Measurements from ENCODE around the gene NABP2. TPM values are rescaled to one million over a fixed set of nuclear protein-coding genes. Genes with fewer than 3 reads are reported as not detected.

Gene NABP2
- polyA plus RNA-seq, 1 donor from 2014 or later = 54.3 TPM

- Histone ChIP-seq H3K4me3 (ENCODE audit: low read length) (peak overlapping the region; percentile 97), H3K4me2 (ENCODE audit: low read length) (peak overlapping the region; percentile 95), H2AFZ (ENCODE audit: low read depth, low read length) (peak overlapping the region; percentile 66), H3K9ac (ENCODE audit: low read length) (peak overlapping the region; percentile 99), H3K79me2 (replicated peaks; ENCODE audit: insufficient read depth, low read length) (peaks cover 35% of the 10 kb centered on the region), H4K20me1 (ENCODE audit: insufficient read depth) (no peaks in the 10 kb centered on the region), H3K9me3 (ENCODE audit: low read length) (no peaks in the 10 kb centered on the region), H3K9me2 (ENCODE audit: insufficient read depth, low read length) (no peaks in the 10 kb centered on the region), H3K36me3 (ENCODE audit: insufficient read depth, low read length) (peaks cover 10% of the 10 kb centered on the region), H3K27ac (ENCODE audit: low read length) (peak overlapping the region; percentile 97), H3F3A (ENCODE audit: insufficient read depth, low read length, poor library complexity, severe bottlenecking) (peaks cover 7% of the 10 kb centered on the region), H3K27me3 (ENCODE audit: insufficient read depth, low read depth, low read length) (no peaks in the 10 kb centered on the region)
- TF ChIP-seq RAD21 (conservative IDR thresholded peaks at IDR 0.05) = no peak
- TF ChIP-seq CTCF (IDR thresholded peaks at IDR 0.05; ENCODE audit: poor library complexity, severe bottlenecking) = no peak
- no peak for TF ChIP-seq POLR2AphosphoS5 (IDR thresholded peaks at IDR 0.05)
- TF ChIP-seq, protein P1, sequence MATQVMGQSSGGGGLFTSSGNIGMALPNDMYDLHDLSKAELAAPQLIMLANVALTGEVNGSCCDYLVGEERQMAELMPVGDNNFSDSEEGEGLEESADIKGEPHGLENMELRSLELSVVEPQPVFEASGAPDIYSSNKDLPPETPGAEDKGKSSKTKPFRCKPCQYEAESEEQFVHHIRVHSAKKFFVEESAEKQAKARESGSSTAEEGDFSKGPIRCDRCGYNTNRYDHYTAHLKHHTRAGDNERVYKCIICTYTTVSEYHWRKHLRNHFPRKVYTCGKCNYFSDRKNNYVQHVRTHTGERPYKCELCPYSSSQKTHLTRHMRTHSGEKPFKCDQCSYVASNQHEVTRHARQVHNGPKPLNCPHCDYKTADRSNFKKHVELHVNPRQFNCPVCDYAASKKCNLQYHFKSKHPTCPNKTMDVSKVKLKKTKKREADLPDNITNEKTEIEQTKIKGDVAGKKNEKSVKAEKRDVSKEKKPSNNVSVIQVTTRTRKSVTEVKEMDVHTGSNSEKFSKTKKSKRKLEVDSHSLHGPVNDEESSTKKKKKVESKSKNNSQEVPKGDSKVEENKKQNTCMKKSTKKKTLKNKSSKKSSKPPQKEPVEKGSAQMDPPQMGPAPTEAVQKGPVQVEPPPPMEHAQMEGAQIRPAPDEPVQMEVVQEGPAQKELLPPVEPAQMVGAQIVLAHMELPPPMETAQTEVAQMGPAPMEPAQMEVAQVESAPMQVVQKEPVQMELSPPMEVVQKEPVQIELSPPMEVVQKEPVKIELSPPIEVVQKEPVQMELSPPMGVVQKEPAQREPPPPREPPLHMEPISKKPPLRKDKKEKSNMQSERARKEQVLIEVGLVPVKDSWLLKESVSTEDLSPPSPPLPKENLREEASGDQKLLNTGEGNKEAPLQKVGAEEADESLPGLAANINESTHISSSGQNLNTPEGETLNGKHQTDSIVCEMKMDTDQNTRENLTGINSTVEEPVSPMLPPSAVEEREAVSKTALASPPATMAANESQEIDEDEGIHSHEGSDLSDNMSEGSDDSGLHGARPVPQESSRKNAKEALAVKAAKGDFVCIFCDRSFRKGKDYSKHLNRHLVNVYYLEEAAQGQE (IDR thresholded peaks at IDR 0.05; ENCODE audit: borderline replicate concordance) = no peak
- TF ChIP-seq MXI1 (conservative IDR thresholded peaks at IDR 0.05; ENCODE audit: poor library complexity, severe bottlenecking) = no peak
- no peak for TF ChIP-seq TAF1 (IDR thresholded peaks at IDR 0.05; ENCODE audit: low read depth)
- no peak for TF ChIP-seq EZH2 (IDR thresholded peaks at IDR 0.05; ENCODE audit: borderline replicate concordance, insufficient read depth, low read length, poor library complexity, severe bottlenecking)
- TF ChIP-seq SMC3 (conservative IDR thresholded peaks at IDR 0.05; ENCODE audit: poor library complexity) = no peak
- no peak for TF ChIP-seq EP300 (conservative IDR thresholded peaks at IDR 0.05; ENCODE audit: poor library complexity, severe bottlenecking)
These were observed 35.4 kb upstream of the NABP2 start for GRCh38 chr12:56188778-56189098.

- TF ChIP-seq MXI1 (conservative IDR thresholded peaks at IDR 0.05; ENCODE audit: poor library complexity, severe bottlenecking) (peak; percentile 23), TAF1 (IDR thresholded peaks at IDR 0.05; ENCODE audit: low read depth) (peak; percentile 49), EP300 (conservative IDR thresholded peaks at IDR 0.05; ENCODE audit: poor library complexity, severe bottlenecking) (no peak), EZH2 (IDR thresholded peaks at IDR 0.05; ENCODE audit: borderline replicate concordance, insufficient read depth, low read length, poor library complexity, severe bottlenecking) (no peak), POLR2AphosphoS5 (IDR thresholded peaks at IDR 0.05) (peak; percentile 90), RAD21 (conservative IDR thresholded peaks at IDR 0.05) (peak; percentile 42), SMC3 (conservative IDR thresholded peaks at IDR 0.05; ENCODE audit: poor library complexity) (peak; percentile 50), CTCF (IDR thresholded peaks at IDR 0.05; ENCODE audit: poor library complexity, severe bottlenecking) (peak; percentile 77)
- TF ChIP-seq, protein P1 (IDR thresholded peaks at IDR 0.05; ENCODE audit: borderline replicate concordance) = peak; percentile 74
- Histone ChIP-seq H3K27ac (ENCODE audit: low read length) (peak within 1 kb of the TSS; percentile 97), H3K9ac (ENCODE audit: low read length) (peak within 1 kb of the TSS; percentile 99), H3K79me2 (replicated peaks; ENCODE audit: insufficient read depth, low read length) (peaks cover 33% of the 10 kb centered on the region), H3K27me3 (ENCODE audit: insufficient read depth, low read depth, low read length) (no peaks in the 10 kb centered on the region), H3F3A (ENCODE audit: insufficient read depth, low read length, poor library complexity, severe bottlenecking) (peaks cover 7% of the 10 kb centered on the region), H3K9me2 (ENCODE audit: insufficient read depth, low read length) (no peaks in the 10 kb centered on the region), H2AFZ (ENCODE audit: low read depth, low read length) (peak within 1 kb of the TSS; percentile 66), H4K20me1 (ENCODE audit: insufficient read depth) (no peaks in the 10 kb centered on the region), H3K4me2 (ENCODE audit: low read length) (peak within 1 kb of the TSS; percentile 95), H3K9me3 (ENCODE audit: low read length) (no peaks in the 10 kb centered on the region), H3K4me3 (ENCODE audit: low read length) (peak within 1 kb of the TSS; percentile 97), H3K36me3 (ENCODE audit: insufficient read depth, low read length) (peaks cover 5% of the 10 kb centered on the region)
These were observed 34.8 kb upstream of the NABP2 start, which contains the start of gene SMARCC2 for GRCh38 chr12:56189099-56189917. TSS of gene SMARCC2 (minus strand) at chr12:56189483. CDS start at chr12:56189461, 22 bp downstream.

All from neural cell (in vitro differentiated cells).